ENCODE measurements around the gene UBAP1L. TPM values are rescaled to one million over a fixed set of nuclear protein-coding genes. Genes with fewer than 3 reads are reported as not detected.

Gene UBAP1L
- total RNA-seq, 1 donor, result 2.1 TPM

DNA sequence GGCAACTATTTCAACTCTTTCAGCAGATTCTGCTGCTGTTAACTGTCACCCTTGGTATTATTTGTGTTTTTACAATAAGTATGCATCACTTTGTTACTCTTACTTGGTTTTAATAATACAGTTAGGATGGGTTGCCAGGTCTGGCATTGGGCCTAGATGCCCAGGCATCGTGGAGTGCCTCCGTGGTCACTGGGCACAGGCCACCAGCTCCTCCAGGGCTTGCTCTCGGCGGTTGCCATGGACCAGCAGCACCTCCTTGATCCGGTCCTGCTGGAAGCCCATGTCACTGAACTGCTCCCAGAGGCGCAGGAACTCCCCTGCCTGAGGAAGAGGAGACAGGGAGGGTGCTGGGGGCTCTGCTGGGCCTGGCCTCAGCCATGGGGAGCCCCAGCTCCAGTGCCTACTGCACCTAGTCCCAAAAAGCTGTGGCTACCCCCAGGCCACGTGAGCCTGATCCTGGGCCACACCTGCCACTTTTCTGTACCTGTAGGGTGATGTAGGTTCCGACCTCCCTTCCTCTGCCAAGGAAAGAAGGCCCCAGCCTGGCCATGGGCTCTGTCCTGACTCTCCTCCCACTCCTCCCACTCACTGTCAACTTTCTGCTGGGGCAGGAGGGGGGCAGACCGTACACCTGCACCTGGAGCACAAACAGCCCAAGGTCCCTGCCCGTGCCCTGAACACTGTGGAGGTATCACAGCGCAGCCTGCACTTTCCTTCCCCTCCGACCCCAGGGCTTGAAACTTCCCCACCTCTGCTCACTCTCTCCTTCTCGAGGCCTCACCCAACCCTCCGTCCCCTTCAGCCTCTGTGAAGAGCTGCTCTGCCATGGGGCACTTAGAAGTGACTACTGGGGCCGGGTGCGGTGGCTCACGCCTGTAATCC, 21.8 kb downstream of the UBAP1L start:
- no peak for DNase-seq (ENCODE audit: low read depth)

DNA sequence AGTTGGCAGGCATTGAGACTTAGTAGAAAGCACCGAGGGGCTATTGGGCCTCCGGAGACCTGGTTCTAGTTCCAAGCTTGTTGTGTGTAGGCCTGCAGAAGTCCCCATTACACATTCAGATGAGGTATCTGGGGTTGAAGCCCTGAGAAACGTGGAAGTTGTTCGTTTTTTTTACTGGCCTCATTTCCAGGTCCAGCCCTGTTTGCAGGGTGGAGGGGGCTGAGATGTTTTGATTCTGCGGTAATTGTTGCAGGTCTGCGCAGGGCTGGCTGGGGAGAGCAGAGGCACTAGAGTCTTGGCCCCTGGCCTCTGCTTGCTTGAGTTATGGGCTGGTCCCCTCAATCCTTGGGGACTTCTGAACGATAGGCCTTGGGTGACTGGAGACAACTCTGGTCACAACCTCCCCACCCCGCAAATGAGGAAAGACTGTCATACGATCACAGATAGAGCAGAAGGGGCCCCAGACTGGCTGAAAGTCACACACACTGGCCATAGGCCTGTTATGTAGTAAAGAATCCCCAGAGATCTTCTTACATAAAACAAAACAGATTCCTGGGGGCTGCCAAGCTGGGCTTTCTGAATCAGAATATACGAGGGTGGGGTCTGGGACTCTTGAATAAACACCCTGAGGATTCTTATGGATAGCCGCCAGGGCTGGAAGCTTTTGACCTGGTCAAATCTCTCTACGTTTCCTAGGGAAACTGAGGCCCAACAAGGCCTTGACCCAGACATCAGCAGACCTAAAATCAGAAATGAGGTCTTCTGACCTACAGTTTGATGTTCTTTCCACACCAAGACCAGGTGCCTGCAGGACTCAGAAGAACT, 22.8 kb downstream of the UBAP1L start:
- no peak overlapping the region for H3K4me3 ChIP-seq (ENCODE audit: low read depth, low read length)
- DNase-seq (ENCODE audit: low read depth), result no peak
- TF ChIP-seq, protein P1, sequence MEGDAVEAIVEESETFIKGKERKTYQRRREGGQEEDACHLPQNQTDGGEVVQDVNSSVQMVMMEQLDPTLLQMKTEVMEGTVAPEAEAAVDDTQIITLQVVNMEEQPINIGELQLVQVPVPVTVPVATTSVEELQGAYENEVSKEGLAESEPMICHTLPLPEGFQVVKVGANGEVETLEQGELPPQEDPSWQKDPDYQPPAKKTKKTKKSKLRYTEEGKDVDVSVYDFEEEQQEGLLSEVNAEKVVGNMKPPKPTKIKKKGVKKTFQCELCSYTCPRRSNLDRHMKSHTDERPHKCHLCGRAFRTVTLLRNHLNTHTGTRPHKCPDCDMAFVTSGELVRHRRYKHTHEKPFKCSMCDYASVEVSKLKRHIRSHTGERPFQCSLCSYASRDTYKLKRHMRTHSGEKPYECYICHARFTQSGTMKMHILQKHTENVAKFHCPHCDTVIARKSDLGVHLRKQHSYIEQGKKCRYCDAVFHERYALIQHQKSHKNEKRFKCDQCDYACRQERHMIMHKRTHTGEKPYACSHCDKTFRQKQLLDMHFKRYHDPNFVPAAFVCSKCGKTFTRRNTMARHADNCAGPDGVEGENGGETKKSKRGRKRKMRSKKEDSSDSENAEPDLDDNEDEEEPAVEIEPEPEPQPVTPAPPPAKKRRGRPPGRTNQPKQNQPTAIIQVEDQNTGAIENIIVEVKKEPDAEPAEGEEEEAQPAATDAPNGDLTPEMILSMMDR (IDR thresholded peaks at IDR 0.05; ENCODE audit: insufficient read depth, low read length), result no peak

More for the DNA sequence above, 21.8 kb downstream of the UBAP1L start:
- TF ChIP-seq, protein P1 (IDR thresholded peaks at IDR 0.05; ENCODE audit: insufficient read depth, low read length), result no peak
- H3K4me3 ChIP-seq (ENCODE audit: low read depth, low read length), result no peak overlapping the region

DNA sequence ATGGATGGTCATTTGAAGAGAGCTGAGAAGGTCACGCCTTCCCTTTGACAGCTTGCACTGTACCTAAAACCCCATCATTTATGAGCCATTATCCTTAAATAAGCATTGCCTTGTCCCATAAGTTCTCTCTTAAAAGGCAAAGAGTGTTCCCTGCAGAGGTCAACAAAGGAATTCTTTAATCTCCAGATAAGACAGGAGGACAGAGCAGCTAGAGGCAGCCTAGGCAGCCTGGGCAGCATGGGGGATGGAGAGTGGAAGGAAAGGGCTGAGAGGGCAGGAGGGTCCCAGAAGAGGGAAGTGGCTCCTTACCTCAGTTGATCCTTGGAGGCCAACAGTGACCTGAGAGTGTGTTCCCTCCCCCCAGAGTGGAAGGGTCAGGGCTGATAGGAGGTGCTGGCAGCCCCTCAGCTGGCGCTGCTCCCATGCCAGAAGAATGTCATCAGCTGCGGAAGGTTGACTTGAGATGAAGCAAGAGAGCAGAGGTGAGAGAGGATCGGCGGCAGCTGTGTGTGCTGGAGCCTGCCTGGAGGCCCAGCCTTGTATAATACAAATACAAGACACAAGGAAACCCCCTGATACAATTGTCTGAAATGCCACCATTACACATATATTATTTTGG, 25.7 kb downstream of the UBAP1L start:
- TF ChIP-seq, protein P1 (IDR thresholded peaks at IDR 0.05; ENCODE audit: insufficient read depth, low read length), result no peak
- no peak for DNase-seq (ENCODE audit: low read depth)
- no peak overlapping the region for H3K4me3 ChIP-seq (ENCODE audit: low read depth, low read length)

DNA sequence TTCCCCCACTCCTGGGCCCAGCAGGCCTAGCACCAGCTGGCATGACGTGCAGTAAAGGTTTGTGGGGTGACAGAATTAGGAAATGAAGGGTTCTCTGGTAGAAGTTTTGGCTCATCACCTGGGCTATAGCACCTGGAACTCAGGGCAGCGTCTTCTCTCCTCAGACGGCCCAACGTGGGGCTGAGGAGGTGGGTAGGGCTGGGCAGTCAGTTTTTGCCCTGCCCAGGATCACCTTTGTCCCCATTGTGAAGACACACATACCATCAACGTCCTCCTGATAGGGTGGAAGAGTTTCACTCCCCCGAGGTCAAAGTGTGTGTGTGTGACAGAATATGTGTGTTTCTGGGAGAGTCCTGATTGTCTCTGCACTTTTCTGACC, 26.4 kb downstream of the UBAP1L start:
- TF ChIP-seq, protein P1 (IDR thresholded peaks at IDR 0.05; ENCODE audit: insufficient read depth, low read length), result no peak
- H3K4me3 ChIP-seq (ENCODE audit: low read depth, low read length), result no peak overlapping the region
- no peak for DNase-seq (ENCODE audit: low read depth)

DNA sequence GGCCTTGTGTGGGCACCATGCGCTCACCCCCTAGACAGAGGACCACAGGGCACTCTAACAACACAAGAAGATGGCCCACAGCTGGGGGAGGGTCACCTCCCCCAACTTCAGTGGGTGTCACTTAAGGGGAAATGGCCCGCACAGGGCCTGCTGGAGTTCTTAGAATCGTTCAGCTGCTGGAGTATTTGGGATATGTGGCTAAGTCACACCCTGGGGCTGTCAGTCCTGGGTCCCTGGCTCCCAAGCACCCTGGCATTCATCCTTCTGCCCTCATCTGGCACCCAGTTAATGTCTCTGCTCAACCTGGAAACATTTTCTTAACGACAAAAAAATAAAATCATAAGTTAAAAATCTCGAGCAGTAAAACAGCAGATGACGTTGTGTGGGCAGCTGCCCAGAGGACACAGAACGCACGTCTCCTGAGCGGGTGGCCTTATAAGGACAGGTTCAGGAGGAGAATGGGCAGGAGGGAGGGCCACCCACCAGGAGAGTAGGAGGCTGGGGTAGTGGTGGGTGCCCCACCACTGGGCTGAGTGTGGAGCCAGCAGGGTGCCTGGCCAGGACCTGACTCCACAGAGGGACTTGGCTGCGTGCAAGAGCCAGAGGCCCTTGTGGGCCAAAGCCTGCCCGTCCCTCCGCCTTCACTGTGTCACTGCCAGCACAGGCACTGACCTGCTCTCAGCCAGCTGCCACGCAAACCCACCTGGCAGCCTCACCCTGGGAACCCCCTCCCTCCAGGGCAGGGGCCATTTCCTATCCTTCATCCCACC, 26.9 kb downstream of the UBAP1L start:
- TF ChIP-seq, protein P1 (IDR thresholded peaks at IDR 0.05; ENCODE audit: insufficient read depth, low read length), result no peak
- H3K4me3 ChIP-seq (ENCODE audit: low read depth, low read length), result no peak overlapping the region
- DNase-seq (ENCODE audit: low read depth), result no peak

DNA sequence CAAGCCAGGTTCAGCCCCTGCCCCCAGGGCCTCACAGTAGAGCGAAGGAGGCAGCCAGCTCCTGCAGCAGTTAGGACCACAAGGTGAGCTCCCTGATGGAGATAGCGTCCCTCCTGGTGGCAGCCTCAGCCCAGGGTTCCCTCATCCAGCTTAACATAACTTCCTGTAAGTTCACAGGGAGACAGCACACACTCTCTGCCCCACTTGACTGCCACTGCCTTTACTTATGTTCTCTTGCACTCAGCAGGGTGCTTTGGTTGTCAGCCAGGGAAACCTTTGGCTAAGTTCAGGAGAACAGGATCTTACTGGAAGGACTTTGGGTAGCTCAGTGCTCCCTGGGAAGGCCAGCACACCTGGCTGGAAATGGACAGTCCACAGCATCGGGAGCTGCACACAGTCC, 27.6 kb downstream of the UBAP1L start:
- no peak for DNase-seq (ENCODE audit: low read depth)
- no peak overlapping the region for H3K4me3 ChIP-seq (ENCODE audit: low read depth, low read length)
- TF ChIP-seq, protein P1 (IDR thresholded peaks at IDR 0.05; ENCODE audit: insufficient read depth, low read length), result no peak

All from fibroblast of the aortic adventitia (primary cell).